NCI-H748 (cell line): ENCODE data around the gene HABP4.

Experiments
- DNase-seq: peaks from one replicate; lab custom pipeline; 2025; ENCODE audit not compliant: unreplicated experiment; lab: John Stamatoyannopoulos, UW

The HABP4 gene

DNA sequence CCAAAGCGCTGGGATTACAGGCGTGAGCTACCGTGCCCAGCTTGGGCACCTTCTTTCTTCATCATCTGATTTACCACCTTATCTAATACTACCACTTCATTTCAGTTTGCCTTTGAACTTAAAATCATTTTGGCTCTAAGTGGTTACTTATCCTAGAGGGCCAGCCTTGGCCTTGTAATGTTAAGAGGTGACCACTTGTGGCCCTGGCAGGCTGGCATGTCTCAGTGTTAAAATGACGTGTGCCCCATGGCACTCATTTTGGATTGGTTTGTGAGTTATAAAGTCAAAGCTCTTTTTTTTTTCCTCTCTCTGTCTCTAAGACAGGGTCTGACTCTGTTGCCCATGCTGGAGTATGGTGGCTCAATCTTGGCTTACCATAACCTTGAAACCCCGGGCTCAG, 17.8 kb downstream of the HABP4 start:
- DNase-seq: no peak

DNA sequence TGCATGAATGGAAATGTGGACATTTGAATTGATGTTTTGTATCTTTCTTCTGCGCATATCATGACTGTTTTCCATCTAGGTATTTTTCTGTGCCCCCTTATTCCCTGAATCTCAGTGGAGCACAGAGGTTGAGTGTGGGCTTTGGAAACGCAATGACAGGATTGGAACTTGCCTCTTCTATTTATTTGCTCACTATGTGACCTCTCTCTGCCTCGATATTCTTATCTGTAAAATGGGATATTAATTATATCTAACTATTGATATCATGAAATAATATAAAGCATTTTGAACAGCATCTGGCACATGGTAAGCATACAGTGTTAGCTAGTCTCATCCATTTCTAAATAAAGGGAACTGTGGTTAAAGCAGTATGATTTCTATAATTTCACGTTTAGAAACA, 26.0 kb downstream of the HABP4 start:
- DNase-seq: no peak

DNA sequence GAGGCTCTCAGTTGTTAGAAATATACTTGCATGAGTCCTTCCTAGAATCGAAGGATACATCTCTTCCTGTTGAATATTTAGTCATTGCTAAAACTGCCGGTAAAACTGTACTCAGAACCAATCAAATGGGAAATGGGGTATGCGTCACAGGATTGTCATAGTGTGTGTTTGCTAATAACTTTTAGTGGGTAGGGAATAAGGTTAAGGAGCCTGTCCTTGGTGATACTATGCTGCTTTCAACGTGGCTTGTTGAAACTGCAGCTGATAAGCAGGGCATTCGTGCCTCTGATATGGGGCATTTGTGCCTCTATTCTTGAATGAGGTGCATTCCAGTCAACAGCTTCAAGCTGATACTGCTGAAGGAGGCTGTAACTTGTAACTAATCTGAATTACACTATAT, 26.6 kb downstream of the HABP4 start:
- DNase-seq: no peak

DNA sequence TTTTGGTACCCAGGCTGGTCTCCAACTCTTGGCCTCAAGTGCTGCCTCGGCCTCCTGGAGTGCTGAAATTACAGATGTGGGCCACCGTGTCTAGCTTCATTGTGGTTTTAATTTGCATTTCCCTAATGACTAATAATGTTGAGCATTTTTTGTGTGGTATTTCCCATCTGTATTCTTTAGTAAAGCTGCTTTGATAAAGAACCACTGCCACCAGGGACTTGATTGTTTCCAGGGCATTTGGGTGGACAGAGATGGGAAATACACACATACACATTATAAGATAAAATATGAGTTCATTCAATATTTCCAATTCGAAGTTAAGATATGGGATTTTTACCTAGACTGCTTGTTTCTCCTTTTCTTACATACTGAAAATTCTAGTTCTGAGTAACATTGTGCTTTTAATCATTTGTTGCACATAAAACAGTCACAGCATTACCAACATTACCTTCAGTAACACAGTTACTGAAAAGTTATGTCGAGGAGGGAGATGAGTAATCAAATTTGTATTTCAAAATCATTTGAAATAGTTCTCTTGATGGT, 28.9 kb downstream of the HABP4 start:
- no peak for DNase-seq

DNA sequence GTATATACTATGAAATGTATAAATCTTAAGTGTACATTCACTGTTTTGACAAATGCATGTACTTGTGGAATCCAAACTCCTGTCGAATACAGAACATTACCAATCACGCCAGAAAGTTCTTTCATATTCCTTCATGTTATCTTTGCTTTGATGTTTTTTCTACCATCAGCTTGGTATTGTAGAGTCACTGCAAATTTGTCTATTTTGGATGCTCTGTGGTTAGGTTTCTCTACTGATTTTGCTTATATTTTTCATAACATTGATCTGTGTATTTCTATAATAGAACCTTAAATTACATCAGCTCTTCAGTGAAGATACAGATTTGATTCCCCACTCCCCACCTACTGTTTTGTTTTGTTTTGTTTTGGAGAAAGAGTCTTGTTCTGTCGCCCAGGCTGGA, 30.8 kb downstream of the HABP4 start:
- DNase-seq: no peak

DNA sequence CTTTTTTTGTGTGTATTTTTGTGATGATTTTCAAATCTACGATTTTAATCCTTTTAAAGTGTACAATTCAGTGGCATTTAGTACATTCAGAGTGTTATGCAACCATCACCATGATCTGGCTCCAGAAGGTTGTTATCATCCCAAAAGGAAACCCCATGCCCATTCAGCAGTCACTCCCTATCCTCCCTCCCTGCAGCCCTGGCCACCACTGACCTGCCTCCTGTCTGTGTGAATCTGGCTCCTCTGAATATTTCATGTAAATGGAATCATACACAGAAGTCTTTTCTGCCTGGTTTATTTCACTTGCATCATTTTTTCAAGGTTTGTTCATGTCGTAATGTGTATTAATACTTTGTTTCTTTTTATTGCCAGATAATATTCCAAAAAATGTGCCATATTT, 32.5 kb downstream of the HABP4 start:
- no peak for DNase-seq

DNA sequence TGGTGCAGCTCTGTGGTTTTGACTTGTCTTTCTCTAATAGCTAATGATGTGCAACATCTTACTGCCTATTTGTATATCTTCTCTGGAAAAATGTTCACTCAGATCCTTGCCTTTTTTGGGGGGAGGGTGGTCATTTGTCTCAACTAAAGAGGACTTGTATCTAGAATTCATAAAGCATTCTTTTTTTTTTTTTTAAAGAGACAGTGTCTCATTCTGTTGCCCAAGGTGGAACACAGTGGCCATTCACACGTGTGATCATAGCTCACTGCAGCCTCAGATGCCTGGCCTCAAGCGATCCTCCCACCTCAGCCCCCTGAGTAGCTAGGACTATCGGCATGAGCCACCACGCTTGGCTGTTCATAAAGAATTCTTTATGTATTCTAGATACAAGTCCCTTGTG, 33.2 kb downstream of the HABP4 start:
- DNase-seq: no peak

DNA sequence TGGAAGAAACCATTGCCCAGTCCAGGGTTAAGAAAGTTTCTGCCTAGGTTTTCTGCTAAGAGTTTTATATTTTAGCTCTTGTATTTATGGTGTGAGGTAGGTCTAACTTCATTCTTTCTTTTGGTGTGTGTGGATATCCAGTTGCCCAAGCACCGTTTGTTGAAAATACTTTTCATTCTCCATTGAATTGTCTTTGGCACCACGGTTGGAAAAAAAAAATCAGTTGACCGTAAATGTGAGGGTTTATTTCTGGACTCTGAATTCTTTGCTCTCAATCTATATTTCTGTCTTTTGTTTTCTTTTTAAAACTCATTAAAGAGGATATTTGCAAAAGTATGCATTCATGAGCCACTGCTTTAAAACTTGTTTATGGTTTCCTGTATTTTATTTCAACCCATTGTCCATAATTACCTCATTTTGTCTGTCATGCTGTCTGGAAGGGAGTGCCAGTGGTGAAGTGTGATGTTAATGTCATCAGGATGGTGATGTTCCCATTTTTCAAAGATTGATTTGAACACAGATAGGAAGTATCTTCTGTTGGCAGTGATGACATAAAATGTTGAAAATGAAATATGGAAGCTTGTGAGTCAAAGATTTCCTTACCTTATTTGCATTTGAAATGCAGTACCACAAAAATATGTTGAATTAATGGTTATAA, 33.9 kb downstream of the HABP4 start:
- no peak for DNase-seq

DNA sequence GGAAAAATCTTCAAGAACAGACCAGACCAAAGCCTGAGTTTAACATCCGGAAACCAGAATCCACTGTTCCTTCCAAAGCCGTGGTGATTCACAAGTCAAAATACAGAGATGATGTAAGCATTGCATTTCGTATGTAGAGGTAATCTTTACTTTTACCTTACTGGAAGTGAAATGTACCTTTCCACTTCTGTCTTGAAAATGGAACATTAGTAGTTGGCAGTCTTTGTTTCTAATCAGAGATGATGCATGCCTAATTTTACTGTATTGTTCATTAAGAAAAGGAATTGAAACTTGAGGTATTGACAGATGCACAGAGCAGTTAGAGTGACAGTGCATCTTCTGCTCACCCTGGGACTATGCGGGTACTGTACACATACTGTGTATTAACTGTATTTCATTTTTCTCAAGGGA, 34.6 kb downstream of the HABP4 start:
- no peak for DNase-seq

DNA sequence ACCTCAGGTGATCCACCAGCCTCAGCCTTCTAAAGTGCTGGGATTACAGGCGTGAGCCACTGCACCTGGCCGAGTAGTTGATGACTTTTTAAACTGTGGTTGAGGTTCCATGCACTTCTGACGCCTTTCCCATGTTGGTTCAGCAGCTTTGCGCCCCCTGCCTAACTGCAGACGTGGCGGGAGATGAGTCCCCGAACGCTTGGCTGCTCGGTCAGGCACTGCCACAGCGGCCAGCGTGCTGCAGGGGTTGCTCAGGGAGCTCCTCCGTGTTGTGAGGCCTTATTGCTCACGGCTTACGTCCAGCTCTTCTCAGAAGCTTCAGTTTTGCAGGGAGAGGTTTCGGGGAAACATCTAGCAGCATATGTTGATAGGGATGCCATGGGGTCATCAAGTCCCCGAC, 35.3 kb downstream of the HABP4 start:
- DNase-seq: no peak

DNA sequence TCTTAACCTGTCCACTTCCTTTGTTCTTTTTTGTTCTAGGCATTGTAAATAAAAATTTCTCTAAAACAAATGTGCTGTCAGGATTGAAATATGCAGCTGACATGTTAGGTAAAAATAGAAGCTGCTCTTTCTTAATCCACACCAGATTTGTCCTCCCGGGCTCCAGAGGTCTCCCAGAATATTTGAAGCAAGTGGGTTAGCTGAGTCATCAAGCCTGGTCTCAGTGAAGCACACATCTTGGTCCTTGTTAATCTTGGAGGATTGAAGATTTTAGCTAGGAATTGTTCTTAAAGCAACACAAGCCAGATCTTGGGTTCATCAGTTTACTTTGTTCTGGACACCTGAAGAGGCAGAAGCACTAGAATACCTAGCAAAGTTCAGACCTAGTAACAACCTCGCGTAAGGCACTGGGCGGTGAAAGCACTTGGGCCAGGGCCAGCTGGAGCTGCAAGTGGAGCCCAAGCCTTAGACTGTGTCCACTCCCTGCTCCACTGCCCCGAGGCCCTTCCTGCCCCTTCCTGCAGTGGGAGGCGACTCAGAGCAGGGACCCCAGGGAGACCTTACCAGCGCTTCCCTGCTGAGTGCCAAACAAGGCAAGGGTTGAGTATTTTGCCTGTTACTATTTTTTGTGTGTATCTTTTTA, 36.5 kb downstream of the HABP4 start:
- DNase-seq: no peak

DNA sequence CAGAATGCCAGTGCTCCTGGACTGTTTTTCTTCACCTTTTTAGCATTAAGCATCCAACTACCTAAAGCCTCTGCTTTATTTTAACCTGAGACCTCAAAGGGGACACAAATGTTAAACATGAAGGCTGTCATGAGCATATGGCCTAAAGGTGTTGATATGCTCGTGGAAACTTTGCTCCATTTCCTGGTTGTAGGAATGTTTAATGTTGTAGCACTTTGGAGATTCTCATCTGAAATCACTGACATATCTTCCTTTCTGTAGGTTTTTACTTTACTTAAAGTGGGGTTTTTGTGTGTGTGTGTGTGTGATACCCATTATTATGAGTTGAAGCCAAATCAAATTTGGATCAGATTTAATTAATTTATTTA, 37.0 kb downstream of the HABP4 start:
- no peak for DNase-seq

DNA sequence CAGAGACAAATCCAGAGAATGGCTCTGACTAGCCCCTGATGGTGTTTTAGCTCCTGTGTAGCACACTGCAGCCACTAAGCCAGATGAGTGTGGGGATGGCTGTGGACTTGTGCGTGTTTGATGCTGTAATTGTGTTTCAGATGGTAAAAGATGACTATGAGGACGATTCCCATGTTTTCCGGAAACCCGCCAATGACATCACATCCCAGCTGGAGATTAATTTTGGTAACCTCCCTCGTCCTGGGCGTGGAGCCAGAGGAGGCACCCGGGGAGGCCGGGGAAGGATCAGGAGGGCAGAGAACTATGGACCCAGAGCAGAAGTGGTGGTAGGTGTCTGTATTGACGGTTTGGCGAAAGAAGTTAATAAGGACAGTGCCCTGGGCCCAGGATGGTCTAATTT, 38.0 kb downstream of the HABP4 start:
- DNase-seq: no peak

DNA sequence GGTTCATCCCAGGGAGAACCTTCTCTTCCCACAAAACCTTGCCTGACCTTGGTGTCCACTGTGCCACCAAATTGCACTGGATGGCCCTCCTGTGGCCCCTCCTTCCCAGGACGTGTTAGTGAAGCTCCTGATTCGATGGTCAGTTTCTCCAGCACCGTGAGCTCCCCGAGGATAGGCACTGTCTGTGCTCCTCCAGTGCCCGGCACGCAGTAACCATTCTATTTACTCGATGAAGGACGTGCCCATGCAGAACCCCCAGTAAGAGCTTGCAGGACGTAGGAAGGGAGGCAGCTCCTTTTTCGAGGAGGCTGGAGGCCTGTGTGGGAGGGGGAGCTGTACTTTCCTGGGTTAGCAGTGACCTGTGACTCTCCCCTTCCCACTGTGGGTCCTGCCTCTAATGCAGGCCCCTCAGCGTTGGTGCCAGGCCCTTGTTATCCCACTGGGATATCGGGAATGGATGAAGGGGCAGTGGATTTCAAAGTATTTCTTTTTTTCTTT, 39.6 kb downstream of the HABP4 start:
- DNase-seq: no peak

DNA sequence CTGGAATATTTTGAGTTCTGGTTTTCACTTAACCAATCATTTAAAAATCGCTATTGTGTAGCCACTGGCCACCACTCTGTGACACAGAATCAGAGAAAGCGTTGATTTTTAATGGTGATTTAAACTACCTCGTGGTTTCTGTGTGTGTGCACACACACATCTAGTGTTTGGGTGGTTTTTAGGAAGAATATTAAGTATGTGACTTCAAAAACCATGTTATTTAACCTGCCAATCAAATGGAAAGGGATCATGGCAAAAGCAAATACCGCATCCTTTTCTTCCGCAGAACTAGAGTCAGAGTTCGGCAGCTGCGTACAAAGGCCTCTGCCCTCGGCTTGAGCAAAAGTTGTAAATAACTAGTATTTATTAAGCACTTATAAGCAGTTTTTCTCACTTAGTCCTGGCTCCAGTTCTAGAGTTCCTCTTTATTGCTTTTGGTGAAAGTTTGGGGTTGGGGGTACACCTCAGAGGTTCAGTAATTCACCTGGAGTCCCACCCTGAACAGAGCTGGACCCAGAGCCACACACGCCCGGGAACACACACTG, 40.6 kb downstream of the HABP4 start:
- no peak for DNase-seq

DNA sequence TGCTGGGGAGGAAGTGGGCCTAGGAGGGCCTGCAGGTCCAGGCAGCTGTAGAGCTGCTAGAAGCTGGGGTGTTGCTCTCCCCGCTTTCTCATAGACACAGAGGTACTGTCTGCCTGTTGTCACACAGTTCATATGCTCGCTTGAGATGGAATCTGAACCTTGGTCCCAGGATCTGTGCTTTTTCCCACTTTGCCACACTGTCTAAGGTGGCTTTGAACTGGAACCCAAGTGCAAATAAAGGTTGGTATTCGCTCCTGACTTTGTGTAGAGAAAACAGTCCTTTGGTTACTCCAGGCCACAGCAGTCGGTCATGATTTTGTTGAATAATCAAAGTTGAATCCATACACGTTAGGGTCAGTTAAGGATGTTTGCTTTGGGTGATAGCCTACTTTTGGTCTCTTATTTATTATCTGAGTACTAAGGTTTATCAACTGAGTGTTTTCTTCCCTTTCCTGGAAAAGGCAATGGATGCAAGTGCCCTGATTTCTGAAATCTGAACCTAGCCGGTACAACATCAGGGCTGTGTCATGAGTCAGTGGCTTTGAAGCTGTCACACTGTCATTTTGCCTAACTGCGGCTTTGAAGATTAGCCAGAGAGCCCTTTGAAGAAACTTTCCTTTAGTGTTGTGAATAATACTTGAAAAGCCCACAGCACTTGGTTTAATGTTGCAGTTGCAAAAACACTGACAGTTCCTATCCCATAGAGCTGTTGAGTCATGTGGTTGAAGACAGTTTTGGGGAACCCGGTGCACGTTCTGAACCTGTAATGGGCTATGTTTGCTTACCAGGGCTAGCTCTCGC, 41.3 kb downstream of the HABP4 start:
- DNase-seq: no peak

DNA sequence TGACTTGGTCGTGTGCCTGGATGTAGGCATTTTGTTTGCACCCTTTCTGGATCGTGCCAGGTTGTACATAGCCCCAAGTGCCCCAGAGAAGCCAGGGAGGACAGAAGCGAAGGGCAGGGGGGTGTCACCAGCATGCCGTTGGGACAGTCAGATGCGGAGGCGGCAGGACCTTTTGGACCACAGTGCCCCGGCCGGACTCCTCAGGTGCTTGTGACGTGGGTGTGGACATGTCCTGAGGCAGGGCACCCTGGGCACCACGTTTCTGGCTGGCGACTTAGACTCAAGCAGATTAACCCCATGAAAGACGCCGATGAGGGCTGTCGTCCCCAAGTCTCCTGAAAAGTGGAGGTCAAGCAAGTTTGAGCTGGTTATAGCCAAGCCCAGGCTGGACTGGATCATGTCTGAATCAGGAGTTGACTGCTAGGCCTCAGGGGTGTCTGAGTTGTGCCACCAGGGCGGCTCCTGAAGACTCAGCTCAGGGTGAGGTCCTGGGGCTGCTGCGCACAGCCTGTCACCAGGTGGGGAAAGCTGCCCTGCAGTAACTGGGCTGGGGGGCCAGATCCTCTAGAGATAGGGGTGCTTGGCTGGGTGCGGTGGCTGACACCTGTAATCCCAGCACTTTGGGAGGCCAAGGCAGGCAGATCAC, 42.0 kb downstream of the HABP4 start:
- DNase-seq: no peak

DNA sequence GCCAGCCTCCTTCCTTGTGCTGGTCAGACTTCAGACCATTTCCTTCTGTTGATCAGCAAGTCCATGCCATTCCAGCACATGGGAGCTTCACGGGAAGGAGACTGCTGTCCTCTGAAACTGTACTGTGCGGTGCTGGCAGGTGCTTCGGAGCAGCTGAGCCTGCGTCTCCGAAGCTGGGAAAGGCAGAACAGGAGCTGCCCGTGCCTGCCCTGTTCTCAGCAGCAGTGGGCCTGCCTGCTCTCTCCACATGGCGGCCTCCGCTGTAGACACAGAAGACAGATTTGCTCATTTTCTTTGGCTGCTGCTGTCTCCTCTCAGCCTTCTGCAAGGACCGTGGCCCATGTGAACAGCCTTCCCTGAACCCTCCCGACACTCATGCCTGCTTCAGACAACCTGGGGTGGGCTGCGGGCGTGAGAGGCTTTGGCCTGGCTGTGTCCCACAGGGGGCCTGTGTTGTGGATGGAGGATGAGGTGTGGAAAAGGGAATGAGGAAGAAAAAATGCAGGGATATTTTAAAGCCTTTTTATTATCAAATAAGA, 43.1 kb downstream of the HABP4 start:
- DNase-seq: no peak

DNA sequence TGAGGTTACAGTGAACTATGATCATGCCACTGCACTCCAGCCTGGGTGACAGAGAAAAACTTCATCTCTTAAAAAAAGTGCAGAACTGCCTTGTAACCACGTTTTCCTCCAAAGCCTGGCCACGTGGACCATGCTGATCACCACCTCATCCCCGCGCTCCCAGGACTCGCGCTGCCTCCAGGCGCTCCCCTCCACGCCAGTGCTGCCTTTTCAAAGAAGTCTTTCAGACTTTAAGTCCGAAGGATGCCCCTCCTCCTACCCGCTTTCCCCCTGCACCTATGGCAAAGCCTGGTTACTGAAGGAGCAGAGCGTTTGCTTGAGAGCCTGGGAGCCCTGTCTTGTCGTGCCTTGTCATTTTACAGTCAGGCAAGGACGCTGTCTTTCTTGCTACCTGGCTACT, 43.8 kb downstream of the HABP4 start:
- no peak for DNase-seq

DNA sequence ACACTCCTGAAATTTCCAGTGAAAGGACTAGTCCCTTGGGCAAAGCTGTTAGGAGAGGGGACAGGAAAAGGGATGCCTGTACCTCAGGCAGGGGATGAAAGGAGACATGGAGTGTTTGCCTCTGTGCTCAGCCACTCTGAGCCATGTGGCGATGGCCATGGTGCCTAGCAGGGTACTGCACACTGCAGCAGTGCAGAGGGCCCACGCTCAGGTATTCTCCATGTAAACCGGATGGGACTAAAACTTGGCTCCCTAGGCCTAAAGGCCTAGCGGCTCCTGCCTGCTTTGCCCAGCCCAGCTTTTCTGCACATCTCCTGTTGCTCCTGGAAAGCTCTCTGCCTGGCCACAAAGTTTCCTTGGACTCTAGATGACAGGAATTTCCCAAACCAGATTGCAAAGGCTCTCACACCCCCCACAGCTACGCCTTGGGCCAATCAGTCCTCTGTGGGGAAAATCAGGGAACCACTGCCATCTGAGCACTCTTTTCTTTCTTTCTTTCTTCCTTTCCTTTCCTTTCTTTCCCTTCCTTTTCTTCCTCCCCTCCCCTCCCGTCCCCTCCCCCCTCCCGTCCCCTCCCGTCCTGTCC, 44.3 kb downstream of the HABP4 start:
- no peak for DNase-seq

DNA sequence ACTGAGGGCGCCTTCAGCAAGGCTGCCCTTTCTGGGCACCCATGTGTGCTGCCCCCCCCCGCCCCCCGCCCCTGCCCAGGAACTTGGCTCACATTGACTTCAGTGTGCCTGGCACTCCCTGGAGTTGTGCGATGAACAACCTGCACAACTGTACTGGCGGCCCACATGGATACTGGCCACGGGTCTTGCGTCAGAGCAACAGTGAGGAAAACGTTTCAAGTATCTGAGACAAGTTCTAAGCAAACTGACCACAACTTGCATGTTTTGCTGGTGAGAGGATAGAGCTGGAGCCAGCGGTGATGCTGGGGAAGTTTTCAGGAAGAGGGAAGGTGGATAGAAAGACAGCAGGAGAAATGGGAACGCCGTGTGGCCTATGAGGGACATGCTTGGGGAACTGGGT, 45.4 kb downstream of the HABP4 start:
- no peak for DNase-seq
